Measurements from ENCODE around the gene KREMEN1. TPM values are rescaled to one million over a fixed set of nuclear protein-coding genes. Genes with fewer than 3 reads are reported as not detected.

The KREMEN1 gene
- total RNA-seq, 1 donor from 2014 or later = 10.6 TPM

- no peak for DNase-seq (ENCODE audit: low spot score)
These were observed 111.4 kb downstream of the KREMEN1 start for GRCh38 chr22:29183971-29184848.

GRCh38 chr22:29184849-29185490 lies 112.1 kb downstream of the KREMEN1 start:
- DNase-seq (ENCODE audit: low spot score) = no peak

GRCh38 chr22:29186302-29186701 lies 113.5 kb downstream of the KREMEN1 start:
- DNase-seq (ENCODE audit: low spot score) = no peak

- DNase-seq (ENCODE audit: low spot score) = no peak
These were observed 115.0 kb downstream of the KREMEN1 start for GRCh38 chr22:29187831-29188230.

GRCh38 chr22:29190051-29190450 lies 117.2 kb downstream of the KREMEN1 start:
- no peak for DNase-seq (ENCODE audit: low spot score)

- DNase-seq (ENCODE audit: low spot score) = no peak
These were observed 118.1 kb downstream of the KREMEN1 start for GRCh38 chr22:29190918-29191317.

- no peak for DNase-seq (ENCODE audit: low spot score)
These were observed 120.2 kb downstream of the KREMEN1 start for GRCh38 chr22:29193021-29193420.

- DNase-seq (ENCODE audit: low spot score) = no peak
These were observed 121.3 kb downstream of the KREMEN1 start for GRCh38 chr22:29194184-29194583.

GRCh38 chr22:29195118-29195963 lies 122.5 kb downstream of the KREMEN1 start:
- no peak for DNase-seq (ENCODE audit: low spot score)

- DNase-seq (ENCODE audit: low spot score) = no peak
These were observed 123.3 kb downstream of the KREMEN1 start for GRCh38 chr22:29195964-29196666.

GRCh38 chr22:29197096-29197495 lies 124.3 kb downstream of the KREMEN1 start:
- DNase-seq (ENCODE audit: low spot score) = no peak

- no peak for DNase-seq (ENCODE audit: low spot score)
These were observed 125.4 kb downstream of the KREMEN1 start for GRCh38 chr22:29198240-29198639.

GRCh38 chr22:29199702-29200400 lies 127.0 kb downstream of the KREMEN1 start:
- DNase-seq (ENCODE audit: low spot score) = no peak

- DNase-seq (ENCODE audit: low spot score) = no peak
These were observed 128.1 kb downstream of the KREMEN1 start for GRCh38 chr22:29200901-29201300.

GRCh38 chr22:29201782-29202181 lies 128.9 kb downstream of the KREMEN1 start:
- no peak for DNase-seq (ENCODE audit: low spot score)

- no peak for DNase-seq (ENCODE audit: low spot score)
These were observed 129.7 kb downstream of the KREMEN1 start for GRCh38 chr22:29202212-29203192.

- no peak for DNase-seq (ENCODE audit: low spot score)
These were observed 130.9 kb downstream of the KREMEN1 start for GRCh38 chr22:29203488-29204454.

Measured in mesenteric fat pad (tissue), 1 donor.